Thyroid gland (tissue), 4 donors: Measurements from ENCODE around the gene GABPB1.

ENCODE experiments used
- POLR2A ChIP-seq, 2 donors: fragments of 450-650 bp; IDR thresholded peaks; one replicate each; pipeline ENCODE4 v1.6.1; 2017; ENCODE audit warnings: antibody characterized with exemption in 2 of 2, mild to moderate bottlenecking in 2 of 2, moderate library complexity in 1 of 2
- TF ChIP-seq, protein P1 (sequence below), 6 experiments: fragments of 200-600 bp in 3 of 6; fragments of 450-650 bp in 3 of 6; sonication (generic) in 3 of 6; IDR thresholded peaks; one replicate each; pipeline ENCODE4 v1.5.1; 2016 to 2019; ENCODE audit warnings: antibody characterized with exemption in 6 of 6, mild to moderate bottlenecking in 2 of 6, inconsistent platforms in 1 of 6, moderate library complexity in 1 of 6

DNA sequence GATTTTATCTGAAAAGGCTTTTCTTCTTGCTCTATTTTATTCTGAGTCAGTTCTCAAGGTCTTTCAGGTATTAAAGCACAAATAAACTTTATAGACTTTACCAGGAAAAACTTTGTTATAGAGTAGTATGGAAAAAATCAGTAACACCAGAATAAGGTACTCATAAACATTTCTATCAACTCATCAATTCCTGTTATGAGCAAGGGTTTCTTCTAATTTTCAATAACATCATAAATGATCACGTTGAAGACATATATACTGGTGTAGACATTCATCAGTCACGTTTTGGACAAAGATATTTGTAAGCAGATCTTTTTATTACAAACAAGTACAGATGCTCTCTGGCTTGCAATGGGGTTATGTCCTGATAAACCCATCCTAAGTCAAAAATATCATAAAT, 79.9 kb downstream of the GABPB1 start:
- TF ChIP-seq, protein P1, sequence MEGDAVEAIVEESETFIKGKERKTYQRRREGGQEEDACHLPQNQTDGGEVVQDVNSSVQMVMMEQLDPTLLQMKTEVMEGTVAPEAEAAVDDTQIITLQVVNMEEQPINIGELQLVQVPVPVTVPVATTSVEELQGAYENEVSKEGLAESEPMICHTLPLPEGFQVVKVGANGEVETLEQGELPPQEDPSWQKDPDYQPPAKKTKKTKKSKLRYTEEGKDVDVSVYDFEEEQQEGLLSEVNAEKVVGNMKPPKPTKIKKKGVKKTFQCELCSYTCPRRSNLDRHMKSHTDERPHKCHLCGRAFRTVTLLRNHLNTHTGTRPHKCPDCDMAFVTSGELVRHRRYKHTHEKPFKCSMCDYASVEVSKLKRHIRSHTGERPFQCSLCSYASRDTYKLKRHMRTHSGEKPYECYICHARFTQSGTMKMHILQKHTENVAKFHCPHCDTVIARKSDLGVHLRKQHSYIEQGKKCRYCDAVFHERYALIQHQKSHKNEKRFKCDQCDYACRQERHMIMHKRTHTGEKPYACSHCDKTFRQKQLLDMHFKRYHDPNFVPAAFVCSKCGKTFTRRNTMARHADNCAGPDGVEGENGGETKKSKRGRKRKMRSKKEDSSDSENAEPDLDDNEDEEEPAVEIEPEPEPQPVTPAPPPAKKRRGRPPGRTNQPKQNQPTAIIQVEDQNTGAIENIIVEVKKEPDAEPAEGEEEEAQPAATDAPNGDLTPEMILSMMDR (IDR thresholded peaks at IDR 0.05) = no peak
- TF ChIP-seq POLR2A (IDR thresholded peaks at IDR 0.05) = no peak
